GM12878 (cell line): Measurements from ENCODE around the gene NEK11.

Experiments used
- BCL11A ChIP-seq: IDR thresholded peaks from 2 replicates; pipeline ENCODE4 v1.6.1; 2011; ENCODE audit warnings: low read depth, low read length
- JUND ChIP-seq: IDR thresholded peaks from 2 replicates; pipeline ENCODE4 v1.6.1; 2012; ENCODE audit warnings: low read depth, mild to moderate bottlenecking, low read length, improper control_type of control experiment, moderate library complexity
- POLR2A ChIP-seq: IDR thresholded peaks from 2 replicates; pipeline ENCODE4 v1.6.1; 2011; ENCODE audit warnings: low read depth, mild to moderate bottlenecking, low read length
- SIN3A ChIP-seq: IDR thresholded peaks from 2 replicates; pipeline ENCODE4 v1.6.1; 2012; ENCODE audit warnings: low read depth, low read length, improper control_type of control experiment
- TF ChIP-seq, protein P1 (sequence below), 3 experiments: IDR thresholded peaks in 2 of 3; conservative IDR thresholded peaks in 1 of 3; 2 replicates each; pipeline ENCODE4 v1.5.1; 2011; ENCODE audit warnings: low read depth in 3 of 3, low read length in 3 of 3, mild to moderate bottlenecking in 3 of 3, control low read depth in 2 of 3, moderate library complexity in 2 of 3, inconsistent platforms in 1 of 3, mixed read lengths in 1 of 3; ENCODE audit not compliant: control insufficient read depth in 2 of 3, insufficient read depth in 1 of 3; ENCODE audit errors: extremely low read depth in 1 of 3

GRCh38 chr3:131125684-131126083 is 99.0 kb downstream of the NEK11 start:
- TF ChIP-seq JUND (no peak), POLR2A (no peak), BCL11A (no peak), SIN3A (no peak)
- TF ChIP-seq, protein P1, sequence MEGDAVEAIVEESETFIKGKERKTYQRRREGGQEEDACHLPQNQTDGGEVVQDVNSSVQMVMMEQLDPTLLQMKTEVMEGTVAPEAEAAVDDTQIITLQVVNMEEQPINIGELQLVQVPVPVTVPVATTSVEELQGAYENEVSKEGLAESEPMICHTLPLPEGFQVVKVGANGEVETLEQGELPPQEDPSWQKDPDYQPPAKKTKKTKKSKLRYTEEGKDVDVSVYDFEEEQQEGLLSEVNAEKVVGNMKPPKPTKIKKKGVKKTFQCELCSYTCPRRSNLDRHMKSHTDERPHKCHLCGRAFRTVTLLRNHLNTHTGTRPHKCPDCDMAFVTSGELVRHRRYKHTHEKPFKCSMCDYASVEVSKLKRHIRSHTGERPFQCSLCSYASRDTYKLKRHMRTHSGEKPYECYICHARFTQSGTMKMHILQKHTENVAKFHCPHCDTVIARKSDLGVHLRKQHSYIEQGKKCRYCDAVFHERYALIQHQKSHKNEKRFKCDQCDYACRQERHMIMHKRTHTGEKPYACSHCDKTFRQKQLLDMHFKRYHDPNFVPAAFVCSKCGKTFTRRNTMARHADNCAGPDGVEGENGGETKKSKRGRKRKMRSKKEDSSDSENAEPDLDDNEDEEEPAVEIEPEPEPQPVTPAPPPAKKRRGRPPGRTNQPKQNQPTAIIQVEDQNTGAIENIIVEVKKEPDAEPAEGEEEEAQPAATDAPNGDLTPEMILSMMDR (IDR thresholded peaks at IDR 0.05 in 2 of 3, conservative IDR thresholded peaks at IDR 0.05 in 1 of 3; ENCODE audit: control insufficient read depth in 2 of 3, extremely low read depth in 1 of 3, insufficient read depth in 1 of 3, low read depth in 3 of 3, low read length in 3 of 3), result no peak
